ACHN (cell line): ENCODE data around the gene ECM2.

Experiments used
- DNase-seq: peaks from one replicate; pipeline ENCODE4 v3.0.0-alpha.2; 2015
- in situ Hi-C: cut with HindIII; loops from 2 replicates; pipeline ENCODE4 v1.10.0; 2017; ENCODE audit warnings: low sequenced_read_pairs, low pct_ligation_motif_present, low pct_unique_long_range_greater_than_20kb

The ECM2 gene

GRCh38 chr9:92480986-92481633, 54.7 kb downstream of the ECM2 start:
- in situ Hi-C loops: no loop called here
- no peak for DNase-seq

GRCh38 chr9:92480291-92480771, 55.5 kb downstream of the ECM2 start:
- in situ Hi-C loops: no loop called here
- DNase-seq: no peak

GRCh38 chr9:92479346-92479745, 56.4 kb downstream of the ECM2 start:
- in situ Hi-C loops: no loop called here
- DNase-seq: no peak

GRCh38 chr9:92478783-92479182, 57.0 kb downstream of the ECM2 start:
- in situ Hi-C loops: no loop called here
- no peak for DNase-seq

- DNase-seq: no peak
- in situ Hi-C loops: no loop called here
These were observed 58.8 kb downstream of the ECM2 start for GRCh38 chr9:92476962-92477361.

- in situ Hi-C loops: no loop called here
- no peak for DNase-seq
These were observed 61.2 kb downstream of the ECM2 start for GRCh38 chr9:92474587-92474986.

GRCh38 chr9:92468206-92468605, 67.6 kb downstream of the ECM2 start:
- no peak for DNase-seq
- in situ Hi-C loops: no loop called here

- no peak for DNase-seq
- in situ Hi-C loops: no loop called here
These were observed 68.3 kb downstream of the ECM2 start for GRCh38 chr9:92467511-92467910.

GRCh38 chr9:92467041-92467440, 68.7 kb downstream of the ECM2 start:
- in situ Hi-C loops: no loop called here
- no peak for DNase-seq

GRCh38 chr9:92463984-92464383, 71.8 kb downstream of the ECM2 start:
- DNase-seq: no peak
- in situ Hi-C loops: no loop called here

GRCh38 chr9:92463387-92463786, 72.4 kb downstream of the ECM2 start:
- in situ Hi-C loops: no loop called here
- DNase-seq: no peak

- in situ Hi-C loops: no loop called here
- no peak for DNase-seq
These were observed 78.2 kb downstream of the ECM2 start for GRCh38 chr9:92457576-92457975.

GRCh38 chr9:92455217-92455616, 80.6 kb downstream of the ECM2 start:
- in situ Hi-C loops: no loop called here
- DNase-seq: peak; percentile 10

- in situ Hi-C loops: no loop called here
- no peak for DNase-seq
These were observed 89.3 kb downstream of the ECM2 start for GRCh38 chr9:92446536-92446935.
